ENCODE data around the gene MYH1. TPM values are rescaled to one million over a fixed set of nuclear protein-coding genes. Genes with fewer than 3 reads are reported as not detected.

The MYH1 gene
- total and polyA plus RNA-seq, 8 donors: 0.05 to 2.0 TPM; not detected in 6

DNA sequence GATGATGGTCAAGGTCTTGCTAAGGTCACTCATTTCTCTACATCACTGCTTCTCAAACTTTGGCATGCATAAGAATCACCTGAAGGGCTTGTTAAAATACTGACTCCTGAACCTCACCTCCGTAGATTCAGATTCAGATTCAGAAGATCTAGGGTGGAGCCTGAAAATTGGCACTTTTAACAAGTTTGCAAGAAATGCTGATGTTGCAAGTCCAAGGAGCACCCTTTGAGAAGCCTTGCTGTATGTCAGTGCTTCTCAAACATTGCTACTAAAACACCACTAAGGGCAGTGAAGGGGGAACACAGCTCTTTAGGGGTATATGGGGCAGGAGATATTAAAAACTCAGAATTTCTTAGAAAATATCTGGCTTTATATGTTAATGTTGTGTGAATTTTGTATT lies 13.7 kb upstream of the MYH1 start:
- intact Hi-C loops (cut with DNase I; ENCODE audit: low total_unique reads): no loop called here
- WGBS, 5 donors: 67 to 80% (median 71%) methylated on average over 1 of the region's 1 CpG
- Histone ChIP-seq H3K4me1 (no peaks in the 10 kb centered on the region), H3K4me3 (no peak overlapping the region), H3K27ac (no peak overlapping the region), H3K27me3 (no peaks in the 10 kb centered on the region), H3K9me3 (no peaks in the 10 kb centered on the region), H3K36me3 (no peaks in the 10 kb centered on the region)
- TF ChIP-seq, protein P1, sequence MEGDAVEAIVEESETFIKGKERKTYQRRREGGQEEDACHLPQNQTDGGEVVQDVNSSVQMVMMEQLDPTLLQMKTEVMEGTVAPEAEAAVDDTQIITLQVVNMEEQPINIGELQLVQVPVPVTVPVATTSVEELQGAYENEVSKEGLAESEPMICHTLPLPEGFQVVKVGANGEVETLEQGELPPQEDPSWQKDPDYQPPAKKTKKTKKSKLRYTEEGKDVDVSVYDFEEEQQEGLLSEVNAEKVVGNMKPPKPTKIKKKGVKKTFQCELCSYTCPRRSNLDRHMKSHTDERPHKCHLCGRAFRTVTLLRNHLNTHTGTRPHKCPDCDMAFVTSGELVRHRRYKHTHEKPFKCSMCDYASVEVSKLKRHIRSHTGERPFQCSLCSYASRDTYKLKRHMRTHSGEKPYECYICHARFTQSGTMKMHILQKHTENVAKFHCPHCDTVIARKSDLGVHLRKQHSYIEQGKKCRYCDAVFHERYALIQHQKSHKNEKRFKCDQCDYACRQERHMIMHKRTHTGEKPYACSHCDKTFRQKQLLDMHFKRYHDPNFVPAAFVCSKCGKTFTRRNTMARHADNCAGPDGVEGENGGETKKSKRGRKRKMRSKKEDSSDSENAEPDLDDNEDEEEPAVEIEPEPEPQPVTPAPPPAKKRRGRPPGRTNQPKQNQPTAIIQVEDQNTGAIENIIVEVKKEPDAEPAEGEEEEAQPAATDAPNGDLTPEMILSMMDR (IDR thresholded peaks at IDR 0.05): no peak
- no peak for TF ChIP-seq POLR2A (IDR thresholded peaks at IDR 0.05)
- no peak for TF ChIP-seq EP300 (IDR thresholded peaks at IDR 0.05)
- TF ChIP-seq POLR2AphosphoS5 (IDR thresholded peaks at IDR 0.05): no peak
- no peak for DNase-seq

DNA sequence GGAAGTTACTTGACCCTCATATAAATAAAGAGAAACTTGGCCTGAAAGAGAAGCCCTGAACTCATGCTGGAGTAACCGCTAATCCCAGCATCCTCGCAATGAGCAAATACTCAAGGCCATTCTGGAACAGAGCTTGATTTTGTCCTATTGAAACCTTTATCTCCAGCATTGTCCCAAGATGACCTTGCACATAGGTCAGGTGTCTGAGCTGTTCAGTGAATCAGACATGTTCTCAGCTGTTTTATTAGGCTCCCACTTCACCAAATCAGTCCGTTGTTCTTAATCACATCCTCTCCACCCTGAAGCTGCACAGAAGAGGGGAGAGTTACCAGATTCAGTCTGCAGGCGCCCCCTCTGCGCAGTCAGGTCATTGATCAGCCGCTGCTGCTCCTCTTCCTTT lies 9.1 kb upstream of the MYH1 start:
- no peaks in the 10 kb centered on the region for H3K27me3 ChIP-seq
- DNase-seq: no peak
- H3K4me1 ChIP-seq: no peaks in the 10 kb centered on the region
- WGBS, 5 donors: 70 to 77% (median 72%) methylated on average over 6 of the region's 6 CpGs
- TF ChIP-seq POLR2AphosphoS5 (IDR thresholded peaks at IDR 0.05): no peak
- no peak for TF ChIP-seq EP300 (IDR thresholded peaks at IDR 0.05)
- TF ChIP-seq POLR2A (IDR thresholded peaks at IDR 0.05): no peak
- TF ChIP-seq, protein P1 (IDR thresholded peaks at IDR 0.05): no peak
- H3K9me3 ChIP-seq: no peaks in the 10 kb centered on the region
- intact Hi-C loops (cut with DNase I; ENCODE audit: low total_unique reads): no loop called here
- H3K27ac ChIP-seq: no peak overlapping the region
- no peak overlapping the region for H3K4me3 ChIP-seq
- no peaks in the 10 kb centered on the region for H3K36me3 ChIP-seq

DNA sequence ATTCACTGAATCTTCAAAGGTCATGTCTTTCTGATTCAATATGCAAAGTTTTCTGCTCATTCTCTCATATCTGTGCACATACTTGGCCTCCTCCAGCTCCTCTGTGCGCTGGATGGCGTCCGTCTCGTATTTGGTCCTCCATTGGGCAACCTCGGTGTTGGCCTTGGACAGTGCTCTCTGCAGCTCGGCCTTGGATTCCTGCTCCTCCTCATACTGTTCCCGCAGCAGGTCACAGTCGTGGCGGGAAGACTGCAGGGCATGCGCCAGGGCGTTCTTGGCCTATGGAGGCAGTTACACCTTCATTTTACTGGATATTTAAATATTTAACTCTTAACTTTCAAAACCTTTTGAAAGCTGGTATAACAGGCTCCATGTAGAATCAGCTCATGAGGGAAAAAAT lies 8.2 kb upstream of the MYH1 start:
- no peaks in the 10 kb centered on the region for H3K27me3 ChIP-seq
- H3K4me1 ChIP-seq: no peaks in the 10 kb centered on the region
- TF ChIP-seq POLR2A (IDR thresholded peaks at IDR 0.05) (no peak), POLR2AphosphoS5 (IDR thresholded peaks at IDR 0.05) (no peak), EP300 (IDR thresholded peaks at IDR 0.05) (no peak)
- TF ChIP-seq, protein P1 (IDR thresholded peaks at IDR 0.05): no peak
- H3K4me3 ChIP-seq: no peak overlapping the region
- intact Hi-C loops (cut with DNase I; ENCODE audit: low total_unique reads): no loop called here
- WGBS, 5 donors: 81 to 92% (median 89%) methylated on average over 11 of the region's 11 CpGs
- H3K27ac ChIP-seq: no peak overlapping the region
- H3K9me3 ChIP-seq: no peaks in the 10 kb centered on the region
- no peaks in the 10 kb centered on the region for H3K36me3 ChIP-seq
- DNase-seq: no peak

DNA sequence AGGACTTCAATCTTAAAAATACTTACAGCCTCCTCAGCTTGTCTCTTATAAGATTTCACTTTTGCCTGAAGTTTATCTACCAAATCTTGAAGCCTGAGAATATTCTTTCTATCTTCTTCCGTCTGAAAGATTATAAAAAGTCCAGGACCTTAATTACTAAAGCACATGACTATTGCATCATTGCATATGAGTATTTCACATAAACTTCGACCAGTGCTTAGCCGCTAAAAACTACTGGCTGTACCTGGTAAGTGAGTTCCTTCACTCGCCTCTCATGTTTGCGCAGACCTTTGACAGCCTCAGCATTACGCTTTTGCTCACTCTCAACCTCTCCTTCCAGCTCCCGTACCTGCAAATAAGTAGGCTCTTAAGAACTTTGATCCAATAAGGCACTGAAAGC lies 4.7 kb upstream of the MYH1 start:
- WGBS, 5 donors: 89 to 94% (median 92%) methylated on average over 7 of the region's 7 CpGs
- DNase-seq: no peak
- Histone ChIP-seq H3K4me1 (no peaks in the 10 kb centered on the region), H3K9me3 (no peaks in the 10 kb centered on the region), H3K27ac (no peak overlapping the region), H3K27me3 (no peaks in the 10 kb centered on the region), H3K36me3 (no peaks in the 10 kb centered on the region), H3K4me3 (no peak overlapping the region)
- intact Hi-C loops (cut with DNase I; ENCODE audit: low total_unique reads): no loop called here
- TF ChIP-seq, protein P1 (IDR thresholded peaks at IDR 0.05): no peak
- TF ChIP-seq EP300 (IDR thresholded peaks at IDR 0.05) (no peak), POLR2A (IDR thresholded peaks at IDR 0.05) (no peak)
